HepG2 (cell line): Measurements from ENCODE around the gene DLEC1. TPM values are rescaled to one million over a fixed set of nuclear protein-coding genes. Genes with fewer than 3 reads are reported as not detected.

Experiments used
- ATAC-seq: fragments of 200-7000 bp; cut with Tn5 transposase; 3 replicates; pipeline ENCODE4 v1.9.1; 2020; ENCODE audit warnings: mild to moderate bottlenecking, moderate library complexity
- BruUV-seq: library from RNA; stranded (reverse); fragments of 400-500 nt; replicated peaks from 2 replicates; lab custom pipeline; 2021; lab: Mats Ljungman, UMichigan
- CTCF ChIA-PET: fragments of 300-600 bp; formaldehyde crosslinking; extraction: SDS; loops from one replicate; lab custom pipeline; 2021; ENCODE audit warnings: low total read pairs, inconsistent platforms, low intra/inter-chr PET ratio; lab: Yijun Ruan, JAX
- POLR2A ChIA-PET: fragments of 350-600 bp; sonication (Branson Sonifier 250); formaldehyde crosslinking; loops from one replicate; lab custom pipeline; 2020; ENCODE audit warnings: antibody characterized with exemption, inconsistent platforms; lab: Yijun Ruan, JAX
- DNase-seq: peaks from one replicate; pipeline ENCODE4 v3.0.0-alpha.2; 2015; ENCODE audit warnings: low spot score
- FAIRE-seq: peaks from 3 replicates; lab custom pipeline; 2011; peaks lifted over from hg19 to GRCh38; lab: Jason Lieb, UNC
- H2AFZ ChIP-seq: one replicate; pipeline ENCODE4 v1.6.1; 2011; ENCODE audit warnings: low read length, inconsistent platforms
- H3K27ac ChIP-seq: fragments of 300-600 bp; 3 replicates; pipeline ENCODE4 v1.8.0; 2011; ENCODE audit warnings: mixed run types, mild to moderate bottlenecking, mixed read lengths, low read length, inconsistent platforms; ENCODE audit not compliant: insufficient read depth; ENCODE audit errors: extremely low read length
- H3K27me3 ChIP-seq, 2 experiments: fragments of 200-600 bp in 1 of 2; 2 replicates in 1 of 2; 3 replicates in 1 of 2; pipeline versions ENCODE4 v1.6.0 to v1.8.0; 2011; ENCODE audit warnings: low read length in 2 of 2, mild to moderate bottlenecking in 2 of 2, moderate library complexity in 2 of 2, inconsistent platforms in 1 of 2; ENCODE audit not compliant: insufficient read depth in 2 of 2, control insufficient read depth in 1 of 2
- H3K36me3 ChIP-seq, 2 experiments: fragments of 200-600 bp in 1 of 2; replicated peaks in 1 of 2; 2 replicates in 1 of 2; 3 replicates in 1 of 2; pipeline versions ENCODE4 v1.5.1 to v1.8.0; 2011; ENCODE audit warnings: low read length in 2 of 2, inconsistent platforms in 1 of 2; ENCODE audit not compliant: insufficient read depth in 2 of 2, control insufficient read depth in 1 of 2
- H3K4me1 ChIP-seq: 2 replicates; pipeline ENCODE4 v1.5.1; 2012; ENCODE audit warnings: low read length, inconsistent platforms; ENCODE audit not compliant: insufficient read depth
- H3K4me2 ChIP-seq: 2 replicates; pipeline ENCODE4 v1.6.0; 2011; ENCODE audit warnings: low read depth, low read length, inconsistent platforms
- H3K4me3 ChIP-seq, 3 experiments: fragments of 200-600 bp in 1 of 3; sonication (generic), shearing (Covaris generic) in 1 of 3; replicated peaks in 1 of 3; 2 replicates each; pipeline ENCODE4 v1.5.1; 2011 to 2016; ENCODE audit warnings: low read length in 3 of 3, inconsistent platforms in 2 of 3, low read depth in 2 of 3, mild to moderate bottlenecking in 2 of 3, control low read depth in 1 of 3, mixed read lengths in 1 of 3; ENCODE audit not compliant: insufficient read depth in 1 of 3
- H3K79me2 ChIP-seq: one replicate; pipeline ENCODE4 v1.6.1; 2011; ENCODE audit warnings: low read length, inconsistent platforms; ENCODE audit not compliant: insufficient read depth
- H3K9ac ChIP-seq: 2 replicates; pipeline ENCODE4 v1.6.0; 2011; ENCODE audit warnings: mild to moderate bottlenecking, low read depth, low read length, inconsistent platforms; ENCODE audit not compliant: insufficient read depth
- H3K9me3 ChIP-seq: 2 replicates; pipeline ENCODE4 v1.5.1; 2012; ENCODE audit warnings: mild to moderate bottlenecking, low read length
- H4K20me1 ChIP-seq: 2 replicates; pipeline ENCODE4 v1.6.0; 2011; ENCODE audit warnings: inconsistent platforms, mild to moderate bottlenecking, low read length, moderate library complexity; ENCODE audit not compliant: insufficient read depth
- ARID4A ChIP-seq: sonication (generic); formaldehyde crosslinking; IDR thresholded peaks from 2 replicates; pipeline ENCODE4 v1.5.0; 2020; ENCODE audit warnings: mild to moderate bottlenecking, missing genetic modification reagents, borderline replicate concordance
- CCDC6 ChIP-seq: sonication (generic); formaldehyde crosslinking; IDR thresholded peaks from 2 replicates; pipeline ENCODE4 v1.8.1; 2022; ENCODE audit warnings: mild to moderate bottlenecking, missing genetic modification reagents, moderate library complexity
- FLYWCH1 ChIP-seq: sonication (generic); formaldehyde crosslinking; IDR thresholded peaks from 2 replicates; pipeline ENCODE4 v1.8.1; 2023; ENCODE audit warnings: mild to moderate bottlenecking, missing genetic modification reagents
- HMG20B ChIP-seq: conservative IDR thresholded peaks from 2 replicates; pipeline ENCODE4 v1.6.1; 2016; ENCODE audit warnings: missing genetic modification reagents, missing compliant biosample characterization
- MBD4 ChIP-seq: IDR thresholded peaks from 2 replicates; pipeline ENCODE4 v1.6.1; 2012; ENCODE audit warnings: low read length, inconsistent platforms, borderline replicate concordance
- MNT ChIP-seq: fragments of 450-650 bp; IDR thresholded peaks from 2 replicates; pipeline ENCODE4 v1.6.1; 2016
- NCOA2 ChIP-seq: sonication (generic); formaldehyde crosslinking; IDR thresholded peaks from 2 replicates; pipeline ENCODE4 v1.8.0; 2022; ENCODE audit warnings: inconsistent platforms
- SP1 ChIP-seq, 2 experiments: fragments of 450-650 bp in 1 of 2; sonication (generic) in 1 of 2; formaldehyde crosslinking in 1 of 2; IDR thresholded peaks; 2 replicates each; pipeline versions ENCODE4 v1.4.0 to v1.6.1; 2016 to 2020; ENCODE audit warnings: missing genetic modification reagents in 1 of 2
- WGBS: methylation state at CpG from one replicate; pipeline ENCODE4 v1.1.6; 2017; ENCODE audit warnings: low lambda C conversion rate; 5-methylcytosine and 5-hydroxymethylcytosine counted together
- in situ Hi-C: cut with HindIII; loops from 2 replicates; pipeline ENCODE4 v1.10.0; 2017; ENCODE audit warnings: low pct_unique_long_range_greater_than_20kb; ENCODE audit not compliant: extremely low pct_ligation_motif_present
- intact Hi-C: fragments of 100-400 bp; cut with micrococcal nuclease; formaldehyde crosslinking; loops from one replicate; pipeline ENCODE4 v1.10.0; 2022; ENCODE audit not compliant: unreplicated experiment
- polyA plus RNA-seq, 8 experiments: library from polyadenylated mRNA; depleted of rRNA in 3 of 8; stranded (reverse) in 7 of 8; unstranded in 1 of 8; fragments of >200 nt; fragmentation: Illumina TruSeq in 4 of 8; extraction: Trizol in 4 of 8; gene quantifications; 2 replicates each; pipeline versions ENCODE4 v1.2.1 to v1.2.3, GENCODE V29; 2011 to 2016; ENCODE audit warnings: low read depth in 4 of 8, missing spikeins in 1 of 8, mixed read lengths in 1 of 8; ENCODE audit not compliant: insufficient read depth in 1 of 8
- total RNA-seq, 5 experiments: library from RNA; depleted of rRNA; stranded (reverse); fragments of >200 nt; fragmentation: Illumina TruSeq; extraction: Trizol; gene quantifications; 2 replicates each; pipeline ENCODE4 v1.2.3, GENCODE V29; 2016; ENCODE audit warnings: low read depth in 1 of 5

Gene DLEC1
- total and polyA plus RNA-seq, 2 of the 13 experiments (the other 11 are each of a cell fraction or from before 2014, with no cell fraction given): 0.09 TPM; not detected in 1

DNA sequence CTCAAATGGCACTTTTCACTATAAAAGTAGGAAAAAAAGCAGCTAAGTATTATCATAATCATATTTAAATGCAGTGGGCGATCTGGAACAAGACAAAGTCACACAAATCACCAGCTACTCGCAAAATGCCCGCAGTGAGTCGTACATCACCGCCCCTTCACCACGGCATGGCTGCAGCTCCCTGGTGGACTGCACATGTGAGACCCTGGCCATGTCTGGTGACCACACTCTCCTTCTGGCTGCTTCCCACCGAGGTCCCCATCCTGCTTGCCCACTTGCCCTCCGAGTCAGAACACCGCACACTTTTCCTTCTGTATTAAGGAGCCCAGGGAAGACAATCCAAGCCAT lies 59.3 kb downstream of the DLEC1 start (continued):
- TF ChIP-seq NCOA2 (CRISPR knock-in tag) (no peak), MNT (no peak), FLYWCH1 (CRISPR knock-in tag) (no peak), ARID4A (CRISPR knock-in tag) (no peak), HMG20B (no peak), MBD4 (no peak)
- TF ChIP-seq, all 625 proteins: peak for 0

DNA sequence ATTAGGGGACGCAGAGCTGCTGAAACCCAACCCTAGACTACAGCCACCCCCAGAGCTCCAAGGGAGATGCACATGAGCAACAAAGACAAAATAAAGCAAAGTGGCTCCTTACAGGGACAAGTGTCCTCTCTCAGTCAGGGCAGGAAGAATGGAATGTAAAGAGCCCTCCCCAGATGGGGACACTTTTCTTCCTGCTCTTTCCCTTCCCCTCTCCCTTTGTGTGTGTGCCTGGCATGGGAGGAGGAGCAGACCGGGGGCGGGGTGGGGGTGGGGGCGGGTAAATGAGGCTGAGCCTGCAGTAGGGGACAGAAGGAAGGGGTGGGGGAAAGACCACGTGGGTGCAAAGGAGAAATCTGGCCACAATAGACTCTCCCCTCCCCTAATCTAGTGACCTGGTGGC lies 60.5 kb downstream of the DLEC1 start:
- ChIA-PET POLR2A (no interaction called here), CTCF (no interaction called here)
- Histone ChIP-seq H3K4me1 (no peaks in the 10 kb centered on the region), H3K4me3 (no peak overlapping the region), H3K9ac (no peak overlapping the region), H4K20me1 (no peaks in the 10 kb centered on the region), H3K27ac (no peak overlapping the region), H3K36me3 (no peaks in the 10 kb centered on the region), H3K27me3 (peaks cover 7 to 63% of the 10 kb centered on the region in 2 experiments; a peak in 4 of 5 replicates), H3K9me3 (no peaks in the 10 kb centered on the region), H3K4me2 (no peak overlapping the region), H2AFZ (no peak overlapping the region), H3K79me2 (no peaks in the 10 kb centered on the region)
- no TSS peak for BruUV-seq
- ATAC-seq: no peak
- in situ Hi-C loops (no loop called here), intact Hi-C loops (no loop called here)
- WGBS: 23% methylated on average over 4 of the region's 5 CpGs
- TF ChIP-seq SP1 (IDR thresholded peaks at IDR 0.05) (no peak), SP1 (CRISPR knock-in tag; IDR thresholded peaks at IDR 0.05) (no peak), CCDC6 (CRISPR knock-in tag) (no peak)
- no peak for FAIRE-seq
- no peak for DNase-seq
